Left forelimb (tissue), 1 donor: ENCODE results near the gene PTPRB.

Experiments used
- DNase-seq: peaks from one replicate; pipeline ENCODE4 v3.0.0-alpha.2; 2018; ENCODE audit warnings: low spot score

The PTPRB gene

GRCh38 chr12:70592664-70593063 lies 44.6 kb downstream of the PTPRB start:
- no peak for DNase-seq

- DNase-seq = no peak
Observed at GRCh38 chr12:70590549-70591226, 46.5 kb downstream of the PTPRB start.

- no peak for DNase-seq
Observed at GRCh38 chr12:70590051-70590450, 47.2 kb downstream of the PTPRB start.

GRCh38 chr12:70584332-70584731 lies 52.9 kb downstream of the PTPRB start:
- DNase-seq = no peak

GRCh38 chr12:70583251-70583650 lies 54.0 kb downstream of the PTPRB start:
- DNase-seq = no peak

- DNase-seq = no peak
Observed at GRCh38 chr12:70581208-70581607, 56.0 kb downstream of the PTPRB start.

- DNase-seq = no peak
Observed at GRCh38 chr12:70577283-70577634, 60.0 kb downstream of the PTPRB start.

GRCh38 chr12:70576341-70577282 lies 60.6 kb downstream of the PTPRB start:
- no peak for DNase-seq

GRCh38 chr12:70571705-70572268 lies 65.4 kb downstream of the PTPRB start:
- DNase-seq = no peak

GRCh38 chr12:70571029-70571428 lies 66.2 kb downstream of the PTPRB start:
- DNase-seq = no peak

GRCh38 chr12:70561550-70561949 lies 75.7 kb downstream of the PTPRB start:
- DNase-seq = no peak

GRCh38 chr12:70560671-70561070 lies 76.6 kb downstream of the PTPRB start:
- DNase-seq = no peak

GRCh38 chr12:70559390-70559789 lies 77.8 kb downstream of the PTPRB start:
- DNase-seq = no peak

GRCh38 chr12:70557583-70558191 lies 79.5 kb downstream of the PTPRB start:
- no peak for DNase-seq

- DNase-seq = no peak
Observed at GRCh38 chr12:70556179-70556869, 80.9 kb downstream of the PTPRB start.

GRCh38 chr12:70555081-70555480 lies 82.1 kb downstream of the PTPRB start:
- DNase-seq = no peak

GRCh38 chr12:70553391-70553859 lies 83.8 kb downstream of the PTPRB start:
- no peak for DNase-seq

GRCh38 chr12:70551731-70552130 lies 85.5 kb downstream of the PTPRB start:
- no peak for DNase-seq

GRCh38 chr12:70550180-70550577 lies 87.0 kb downstream of the PTPRB start:
- no peak for DNase-seq

GRCh38 chr12:70549340-70550179 lies 87.7 kb downstream of the PTPRB start:
- no peak for DNase-seq

- no peak for DNase-seq
Observed at GRCh38 chr12:70543444-70543843, 93.8 kb downstream of the PTPRB start.
